GM12891 (cell line): ENCODE measurements around the gene CAMK1D.
"Not testable (repeated sequence)": the region's sequence is repeated elsewhere in the genome, so short reads cannot be mapped to it uniquely, and the experiment has no call there.

Source experiments
- DNase-seq: peaks from one replicate; pipeline ENCODE4 v3.0.0; 2011; ENCODE audit warnings: low spot score; ENCODE audit not compliant: insufficient read length
- FAIRE-seq: peaks from 2 replicates; lab custom pipeline; 2011; peaks lifted over from hg19 to GRCh38; lab: Jason Lieb, UNC
- PAX5 ChIP-seq: IDR thresholded peaks from 2 replicates; pipeline ENCODE4 v1.6.1; 2011; ENCODE audit warnings: low read length, moderate library complexity, mild to moderate bottlenecking; ENCODE audit not compliant: insufficient read depth, severe bottlenecking
- POLR2A ChIP-seq: IDR thresholded peaks from 2 replicates; pipeline ENCODE4 v1.6.1; 2011; ENCODE audit warnings: low read depth, low read length, control low read depth
- POLR2AphosphoS5 ChIP-seq: IDR thresholded peaks from 2 replicates; pipeline ENCODE4 v1.6.1; 2011; ENCODE audit warnings: low read depth, low read length, control low read depth
- POU2F2 ChIP-seq: IDR thresholded peaks from 2 replicates; pipeline ENCODE4 v1.6.1; 2011; ENCODE audit warnings: low read depth, mild to moderate bottlenecking, control low read depth, low read length, moderate library complexity
- SPI1 ChIP-seq: IDR thresholded peaks from 2 replicates; pipeline ENCODE4 v1.6.1; 2011; ENCODE audit warnings: low read depth, low read length, control low read depth
- TAF1 ChIP-seq: IDR thresholded peaks from 2 replicates; pipeline ENCODE4 v1.6.1; 2011; ENCODE audit warnings: low read depth, low read length, control low read depth

The CAMK1D gene

DNA sequence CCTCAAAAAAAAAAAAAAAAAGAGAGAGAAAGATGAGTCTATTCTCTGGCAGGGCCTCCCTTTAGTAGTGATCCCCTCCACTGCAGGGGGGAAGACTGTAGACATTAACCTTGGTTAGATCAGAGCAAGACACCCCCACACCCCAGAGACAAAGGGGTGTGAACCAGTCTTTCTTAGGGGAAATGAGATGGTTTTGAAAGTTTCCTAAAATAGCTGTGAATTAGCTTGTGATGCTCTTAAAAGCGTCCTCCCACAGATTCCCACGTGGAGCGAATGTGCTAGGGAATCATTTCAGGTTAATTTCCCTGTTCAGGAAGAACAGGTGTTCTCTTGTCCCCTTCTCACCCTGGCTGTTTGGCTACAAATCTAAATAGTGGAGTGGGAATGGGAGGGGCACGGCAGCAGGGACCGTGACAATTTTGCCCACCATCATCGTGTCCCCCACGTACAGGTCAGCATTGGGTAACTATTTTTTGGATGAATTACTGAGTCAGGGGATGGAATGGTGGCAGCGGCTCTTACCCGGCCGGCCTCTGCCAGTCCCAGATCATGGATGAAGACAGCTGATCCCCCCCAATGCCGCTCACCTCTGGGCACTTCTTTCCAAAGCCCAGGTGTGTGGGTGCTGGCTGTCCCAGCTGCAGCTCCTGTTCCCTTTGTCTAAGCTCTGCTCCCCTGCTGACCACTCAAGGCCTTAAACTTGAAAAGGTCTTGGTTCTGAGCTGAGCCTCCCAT is 499.3 kb downstream of the CAMK1D start:
- no peak for TF ChIP-seq TAF1
- TF ChIP-seq PAX5: no peak
- TF ChIP-seq POLR2A: no peak
- TF ChIP-seq POLR2AphosphoS5: no peak
- no peak for TF ChIP-seq SPI1
- TF ChIP-seq POU2F2: no peak
- no peak for DNase-seq
- FAIRE-seq: no peak

GRCh38 chr10:12849319-12850181 is 500.2 kb downstream of the CAMK1D start:
- FAIRE-seq: peak; percentile 87
- TF ChIP-seq PAX5: no peak
- TF ChIP-seq SPI1: no peak
- TF ChIP-seq POLR2A: no peak
- no peak for TF ChIP-seq POLR2AphosphoS5
- TF ChIP-seq TAF1: no peak
- TF ChIP-seq POU2F2: no peak
- DNase-seq: no peak

DNA sequence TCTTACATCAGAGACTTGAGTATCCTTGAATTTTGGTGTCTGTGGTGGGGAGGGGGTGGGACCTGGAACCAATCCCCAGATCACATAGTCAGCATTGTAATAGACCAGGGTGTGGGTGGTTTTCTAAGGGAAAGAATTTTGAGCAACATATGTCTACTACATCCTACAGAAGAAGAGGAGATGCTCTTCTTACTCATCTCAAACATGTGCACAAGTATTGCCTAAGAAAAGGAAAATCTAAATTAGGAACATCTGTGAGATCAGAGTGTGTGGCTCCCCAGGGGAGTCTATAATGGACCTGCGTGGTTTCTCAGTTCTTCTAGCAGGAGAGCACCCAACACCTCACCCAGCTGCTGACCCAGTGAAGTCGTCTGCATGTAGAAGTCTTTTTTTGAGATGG is 503.3 kb downstream of the CAMK1D start:
- FAIRE-seq (no peak), DNase-seq (no peak)
- TF ChIP-seq PAX5 (no peak), POLR2AphosphoS5 (no peak), TAF1 (no peak), POU2F2 (no peak), SPI1 (no peak), POLR2A (no peak)

- no peak for TF ChIP-seq PAX5
- TF ChIP-seq TAF1: no peak
- no peak for TF ChIP-seq POLR2AphosphoS5
- TF ChIP-seq SPI1: no peak
- no peak for TF ChIP-seq POU2F2
- TF ChIP-seq POLR2A: no peak
- FAIRE-seq: no peak
Observed at GRCh38 chr10:12854988-12855387, 505.6 kb downstream of the CAMK1D start.

DNA sequence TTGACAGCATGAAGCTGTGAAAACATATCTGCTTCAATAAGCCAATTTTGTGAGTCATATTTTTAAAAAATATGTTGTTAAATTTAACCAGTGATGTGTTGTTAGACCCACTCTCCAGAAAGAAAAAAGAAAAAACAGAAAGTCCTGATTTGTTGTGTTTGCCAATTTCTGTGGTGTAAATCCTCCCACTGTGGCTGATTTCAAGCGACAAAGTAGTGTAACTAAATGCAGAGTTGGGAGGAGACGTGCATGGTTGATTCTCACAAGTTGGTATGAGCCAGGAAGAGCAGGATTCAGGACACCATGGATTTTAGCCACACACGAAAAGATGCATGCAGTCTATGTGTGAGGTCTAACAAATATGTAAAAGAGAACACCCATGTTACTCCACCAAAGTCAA is 513.1 kb downstream of the CAMK1D start:
- TF ChIP-seq SPI1: no peak
- no peak for TF ChIP-seq TAF1
- TF ChIP-seq POU2F2: no peak
- TF ChIP-seq PAX5: no peak
- TF ChIP-seq POLR2AphosphoS5: no peak
- TF ChIP-seq POLR2A: no peak

More at GRCh38 chr10:12854988-12855387, 505.6 kb downstream of the CAMK1D start:
- DNase-seq: no peak

GRCh38 chr10:12865515-12865914 is 516.2 kb downstream of the CAMK1D start:
- not testable (repeated sequence) for FAIRE-seq, DNase-seq

More for the DNA sequence above, 513.1 kb downstream of the CAMK1D start:
- no peak for FAIRE-seq
- no peak for DNase-seq

GRCh38 chr10:12868229-12868628 is 518.9 kb downstream of the CAMK1D start:
- no peak for FAIRE-seq
- no peak for TF ChIP-seq PAX5
- TF ChIP-seq POLR2AphosphoS5: no peak
- no peak for TF ChIP-seq TAF1
- TF ChIP-seq POU2F2: no peak
- no peak for TF ChIP-seq SPI1
- TF ChIP-seq POLR2A: no peak
- DNase-seq: no peak

GRCh38 chr10:12869427-12869826 is 520.1 kb downstream of the CAMK1D start:
- DNase-seq (no peak), FAIRE-seq (no peak)
- TF ChIP-seq POLR2AphosphoS5 (no peak), POU2F2 (no peak), TAF1 (no peak), SPI1 (no peak), PAX5 (no peak), POLR2A (no peak)

DNA sequence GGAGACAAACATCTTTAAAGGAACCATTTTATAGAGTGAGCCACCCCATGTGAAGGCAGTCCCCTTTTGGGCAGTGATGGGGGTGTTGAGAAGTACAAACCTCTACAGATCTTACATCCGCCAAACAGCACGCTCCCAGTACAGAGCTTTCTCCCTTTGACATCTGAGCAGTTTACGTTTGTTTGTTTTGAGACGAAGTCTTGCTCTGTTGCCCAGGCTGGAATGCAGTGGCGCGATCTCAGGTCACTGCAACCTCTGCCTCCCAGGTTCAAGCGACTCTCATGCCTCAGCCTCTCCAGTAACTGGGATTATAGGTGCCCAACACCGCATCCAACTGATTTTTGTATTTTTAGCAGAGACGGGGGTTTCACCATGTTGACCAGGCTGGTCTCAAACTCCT is 523.2 kb downstream of the CAMK1D start:
- FAIRE-seq: no peak
- no peak for DNase-seq
- TF ChIP-seq POLR2AphosphoS5 (no peak), POLR2A (no peak), PAX5 (no peak), POU2F2 (no peak), TAF1 (no peak), SPI1 (no peak)

DNA sequence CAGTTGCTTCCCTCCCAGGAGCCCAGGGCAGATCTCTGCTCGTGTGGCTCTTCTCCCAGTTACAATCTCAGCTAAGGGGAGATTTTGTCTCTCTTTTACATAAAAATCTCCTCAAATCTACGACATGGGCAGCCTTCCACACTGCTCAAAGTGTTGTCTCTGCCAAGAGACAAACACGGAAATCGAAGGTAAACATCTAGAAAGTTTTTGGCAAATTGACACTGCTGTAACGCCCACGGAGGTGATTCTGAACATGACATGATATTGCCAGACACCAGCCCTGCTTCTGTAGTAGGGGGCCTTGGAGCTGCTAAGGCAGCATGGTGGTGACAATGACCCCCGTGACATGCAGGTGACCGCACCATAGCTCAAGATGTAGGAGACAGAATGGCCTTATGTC is 523.8 kb downstream of the CAMK1D start:
- DNase-seq: no peak
- FAIRE-seq: no peak
- TF ChIP-seq POU2F2 (no peak), POLR2A (no peak), SPI1 (no peak), PAX5 (no peak), POLR2AphosphoS5 (no peak), TAF1 (no peak)
